ENCODE measurements around the gene TMEM91. TPM values are rescaled to one million over a fixed set of nuclear protein-coding genes. Genes with fewer than 3 reads are reported as not detected.

Gene TMEM91
- total and polyA plus RNA-seq, 2 donors (not counting 3 experiments of a cell fraction or from before 2014, with no cell fraction given): 9.0 to 13.2 TPM

GRCh38 chr19:41372501-41372900 is 3.8 kb upstream of the TMEM91 start:
- H3K9me3 ChIP-seq (replicated peaks; ENCODE audit: control insufficient read depth, insufficient read depth, low read length): no peaks in the 10 kb centered on the region
- peaks cover 15% of the 10 kb centered on the region for H3K79me2 ChIP-seq (ENCODE audit: control insufficient read depth, insufficient read depth, low read length)
- H3K4me3 ChIP-seq (replicated peaks in 1 of 3; ENCODE audit: insufficient read depth in 1 of 3, low read depth in 1 of 3, low read length in 3 of 3): no peak overlapping the region
- no peak overlapping the region for H3K27ac ChIP-seq (ENCODE audit: insufficient read depth, low read depth, low read length)
- ChIA-PET CTCF (interaction anchor here (0.7 kb wide), 1 partner anchor 15 kb away, joined by 3 read pairs; no protein-coding TSS in a partner anchor), POLR2A (no interaction called here)
- dilution Hi-C loops (cut with MboI; ENCODE audit: extremely low pct_ligation_motif_present, low sequenced_read_pairs): no loop called here
- no peaks in the 10 kb centered on the region for H4K20me1 ChIP-seq (replicated peaks; ENCODE audit: control insufficient read depth, extremely low read depth, insufficient read depth, low read length)
- H3K4me2 ChIP-seq (ENCODE audit: insufficient read depth, low read length): no peak overlapping the region
- no peak overlapping the region for H3K9ac ChIP-seq (replicated peaks; ENCODE audit: extremely low read depth, insufficient read depth, low read length)
- intact Hi-C loops (cut with micrococcal nuclease): no loop called here
- no peaks in the 10 kb centered on the region for H3K27me3 ChIP-seq (ENCODE audit: control insufficient read depth in 2 of 2, insufficient read depth in 2 of 2, low read length in 2 of 2)
- H3K36me3 ChIP-seq (ENCODE audit: control insufficient read depth in 2 of 2, extremely low read depth in 1 of 2, insufficient read depth in 2 of 2, low read length in 2 of 2): no peaks in the 10 kb centered on the region
- no peaks in the 10 kb centered on the region for H3K9me1 ChIP-seq (replicated peaks; ENCODE audit: control insufficient read depth, extremely low read depth, insufficient read depth, low read length)
- FAIRE-seq: no peak
- no peak overlapping the region for H2AFZ ChIP-seq (ENCODE audit: low read depth, low read length)
- no peak for TF ChIP-seq EZH2 (IDR thresholded peaks at IDR 0.05; ENCODE audit: borderline replicate concordance, low read depth, low read length, severe bottlenecking)
- no peak for TF ChIP-seq POLR2A (IDR thresholded peaks at IDR 0.05; ENCODE audit: low read depth, low read length)
- TF ChIP-seq POLR2AphosphoS5 (IDR thresholded peaks at IDR 0.05; ENCODE audit: insufficient read depth, low read depth, low read length): no peak
- no peak for TF ChIP-seq CTCF (IDR thresholded peaks at IDR 0.05; ENCODE audit: extremely low read depth in 1 of 2, insufficient read depth in 1 of 2, low read depth in 1 of 2, low read length in 2 of 2)
- no peak for TF ChIP-seq MAX (IDR thresholded peaks at IDR 0.05; ENCODE audit: insufficient read depth, insufficient read length)
- no peak for TF ChIP-seq JUN (IDR thresholded peaks at IDR 0.05; ENCODE audit: borderline replicate concordance, insufficient read depth, insufficient read length, low read depth)
- no TSS peak for BruUV-seq (replicated peaks)
- H3K4me1 ChIP-seq (ENCODE audit: control insufficient read depth, extremely low read depth, insufficient read depth, low read length): peaks cover 15% of the 10 kb centered on the region
- DNase-seq (ENCODE audit: low read depth, low spot score): no peak

- intact Hi-C loops (cut with micrococcal nuclease): no loop called here
- Histone ChIP-seq H2AFZ (ENCODE audit: low read depth, low read length) (no peak overlapping the region), H4K20me1 (replicated peaks; ENCODE audit: control insufficient read depth, extremely low read depth, insufficient read depth, low read length) (no peaks in the 10 kb centered on the region), H3K36me3 (ENCODE audit: control insufficient read depth in 2 of 2, extremely low read depth in 1 of 2, insufficient read depth in 2 of 2, low read length in 2 of 2) (no peaks in the 10 kb centered on the region), H3K79me2 (ENCODE audit: control insufficient read depth, insufficient read depth, low read length) (peaks cover 10% of the 10 kb centered on the region), H3K27me3 (ENCODE audit: control insufficient read depth in 2 of 2, insufficient read depth in 2 of 2, low read length in 2 of 2) (no peaks in the 10 kb centered on the region), H3K4me3 (replicated peaks in 1 of 3; ENCODE audit: insufficient read depth in 1 of 3, low read depth in 1 of 3, low read length in 3 of 3) (no peak overlapping the region), H3K9me3 (replicated peaks; ENCODE audit: control insufficient read depth, insufficient read depth, low read length) (no peaks in the 10 kb centered on the region), H3K27ac (ENCODE audit: insufficient read depth, low read depth, low read length) (no peak overlapping the region), H3K9me1 (replicated peaks; ENCODE audit: control insufficient read depth, extremely low read depth, insufficient read depth, low read length) (no peaks in the 10 kb centered on the region), H3K4me1 (ENCODE audit: control insufficient read depth, extremely low read depth, insufficient read depth, low read length) (peaks cover 8% of the 10 kb centered on the region), H3K9ac (replicated peaks; ENCODE audit: extremely low read depth, insufficient read depth, low read length) (no peak overlapping the region), H3K4me2 (ENCODE audit: insufficient read depth, low read length) (no peak overlapping the region)
- POLR2A ChIA-PET: no interaction called here
- dilution Hi-C loops (cut with MboI; ENCODE audit: extremely low pct_ligation_motif_present, low sequenced_read_pairs): no loop called here
- FAIRE-seq (peak; percentile 80), DNase-seq (ENCODE audit: low read depth, low spot score) (peak; percentile 90)
- no peak for TF ChIP-seq GATA2 (IDR thresholded peaks at IDR 0.05; ENCODE audit: insufficient read depth, insufficient read length, low read depth, low read length)
- TF ChIP-seq JUN (IDR thresholded peaks at IDR 0.05; ENCODE audit: borderline replicate concordance, insufficient read depth, insufficient read length, low read depth): no peak
- no peak for TF ChIP-seq CTCF (IDR thresholded peaks at IDR 0.05; ENCODE audit: extremely low read depth in 1 of 2, insufficient read depth in 1 of 2, low read depth in 1 of 2, low read length in 2 of 2)
- no peak for TF ChIP-seq POLR2AphosphoS5 (IDR thresholded peaks at IDR 0.05; ENCODE audit: insufficient read depth, low read depth, low read length)
- no peak for TF ChIP-seq POLR2A (IDR thresholded peaks at IDR 0.05; ENCODE audit: low read depth, low read length)
- TF ChIP-seq MAX (IDR thresholded peaks at IDR 0.05; ENCODE audit: insufficient read depth, insufficient read length): no peak
- no peak for TF ChIP-seq FOS (IDR thresholded peaks at IDR 0.05; ENCODE audit: borderline replicate concordance, insufficient read depth, low read length)
- TF ChIP-seq MYC (IDR thresholded peaks at IDR 0.05; ENCODE audit: low read depth, low read length): no peak
- TF ChIP-seq EZH2 (IDR thresholded peaks at IDR 0.05; ENCODE audit: borderline replicate concordance, low read depth, low read length, severe bottlenecking): no peak
- no TSS peak for BruUV-seq (replicated peaks)
- CTCF ChIA-PET: no interaction called here
Measured at GRCh38 chr19:41373993-41374392, 2.3 kb upstream of the TMEM91 start.
